Measurements from ENCODE around the gene SF1. TPM values are rescaled to one million over a fixed set of nuclear protein-coding genes. Genes with fewer than 3 reads are reported as not detected.

Gene SF1
- total and polyA plus RNA-seq, 2 donors, result 49.5 to 134 TPM

Other genes starting within 250 kb of the SF1 start
- gene SLC22A11, start 222.6 kb downstream of the SF1 start, total RNA-seq, result under 0.01 TPM
- 0.16 TPM for gene SLC22A11, start 222.6 kb downstream of the SF1 start, polyA plus RNA-seq
- not detected for gene SLC22A12, start 187.3 kb downstream of the SF1 start, total RNA-seq
- not detected for gene SLC22A12, start 187.3 kb downstream of the SF1 start, polyA plus RNA-seq
- gene NRXN2, start 55.3 kb downstream of the SF1 start, total RNA-seq, result 0.85 TPM
- gene NRXN2, start 55.3 kb downstream of the SF1 start, polyA plus RNA-seq, result 1.6 TPM
- 38.1 TPM for gene RASGRP2, start 34.4 kb downstream of the SF1 start, total RNA-seq
- 227 TPM for gene RASGRP2, start 34.4 kb downstream of the SF1 start, polyA plus RNA-seq
- 1.0 TPM for gene PYGM, start 18.6 kb downstream of the SF1 start, total RNA-seq
- 3.5 TPM for gene PYGM, start 18.6 kb downstream of the SF1 start, polyA plus RNA-seq
- 23.9 TPM for gene MAP4K2, start 24.7 kb upstream of the SF1 start, total RNA-seq
- gene MAP4K2, start 24.7 kb upstream of the SF1 start, polyA plus RNA-seq, result 37.6 TPM
- gene MEN1, start 32.0 kb upstream of the SF1 start, total RNA-seq, result 10.8 TPM
- 33.4 TPM for gene MEN1, start 32.0 kb upstream of the SF1 start, polyA plus RNA-seq
- gene CDC42BPG, start 66.1 kb upstream of the SF1 start, total RNA-seq, result 1.7 TPM
- gene CDC42BPG, start 66.1 kb upstream of the SF1 start, polyA plus RNA-seq, result 7.4 TPM
- 17.3 TPM for gene EHD1, start 100.1 kb upstream of the SF1 start, total RNA-seq
- 32.3 TPM for gene EHD1, start 100.1 kb upstream of the SF1 start, polyA plus RNA-seq
- 6.3 TPM for gene ATG2A, start 138.7 kb upstream of the SF1 start, total RNA-seq
- gene ATG2A, start 138.7 kb upstream of the SF1 start, polyA plus RNA-seq, result 35.2 TPM
- gene PPP2R5B, start 146.1 kb upstream of the SF1 start, total RNA-seq, result 4.4 TPM
- 18.3 TPM for gene PPP2R5B, start 146.1 kb upstream of the SF1 start, polyA plus RNA-seq
- 0.47 TPM for gene GPHA2, start 157.4 kb upstream of the SF1 start, total RNA-seq
- 1.6 TPM for gene GPHA2, start 157.4 kb upstream of the SF1 start, polyA plus RNA-seq
- 0.14 TPM for gene MAJIN, start 193.6 kb upstream of the SF1 start, total RNA-seq
- gene MAJIN, start 193.6 kb upstream of the SF1 start, polyA plus RNA-seq, result 0.50 TPM
- gene BATF2, start 218.4 kb upstream of the SF1 start, total RNA-seq, result 0.90 TPM
- gene BATF2, start 218.4 kb upstream of the SF1 start, polyA plus RNA-seq, result 3.1 TPM
- gene ARL2, start 235.6 kb upstream of the SF1 start, total RNA-seq, result 42.8 TPM
- gene ARL2, start 235.6 kb upstream of the SF1 start, polyA plus RNA-seq, result 52.0 TPM
- 10.6 TPM for gene SNX15, start 248.9 kb upstream of the SF1 start, total RNA-seq
- gene SNX15, start 248.9 kb upstream of the SF1 start, polyA plus RNA-seq, result 15.4 TPM